WTC11 (cell line): ENCODE data around the gene GNAO1. TPM values are rescaled to one million over a fixed set of nuclear protein-coding genes. Genes with fewer than 3 reads are reported as not detected.

Experiments used
- ATAC-seq: fragments of 200-7000 bp; cut with Tn5 transposase; 2 replicates; pipeline ENCODE4 v1.10.0; 2021; ENCODE audit warnings: mild to moderate bottlenecking, moderate library complexity
- CTCF ChIA-PET: fragments of 300-600 bp; sonication (Branson Sonifier 250); formaldehyde crosslinking; loops from one replicate; lab custom pipeline; 2021; ENCODE audit warnings: antibody characterized with exemption; lab: Charles Lee
- POLR2A ChIA-PET: fragments of 350-600 bp; sonication (Branson Sonifier 250); formaldehyde crosslinking; loops from one replicate; lab custom pipeline; 2021; ENCODE audit warnings: antibody characterized with exemption; lab: Charles Lee
- DNase-seq: peaks from one replicate; pipeline ENCODE4 v3.0.0; 2021; ENCODE audit warnings: low spot score
- H3K27ac Mint-ChIP-seq: 2 replicates; pipeline ENCODE4 v1.8.0; 2021; ENCODE audit warnings: mixed read lengths
- H3K27me3 Mint-ChIP-seq: 2 replicates; pipeline ENCODE4 v1.8.0; 2021; ENCODE audit warnings: low read depth, mild to moderate bottlenecking, moderate library complexity, mixed read lengths
- H3K36me3 Mint-ChIP-seq: 2 replicates; pipeline ENCODE4 v1.8.0; 2021; ENCODE audit warnings: mixed read lengths
- H3K4me1 Mint-ChIP-seq: 2 replicates; pipeline ENCODE4 v1.8.0; 2022; ENCODE audit warnings: mixed read lengths
- H3K4me3 Mint-ChIP-seq: 2 replicates; pipeline ENCODE4 v1.8.0; 2021; ENCODE audit warnings: mild to moderate bottlenecking, moderate library complexity, mixed read lengths
- H3K9me3 Mint-ChIP-seq: 2 replicates; pipeline ENCODE4 v1.8.0; 2021; ENCODE audit warnings: mixed read lengths
- ATF1 ChIP-seq: sonication (generic); formaldehyde crosslinking; IDR thresholded peaks from 2 replicates; pipeline ENCODE4 v1.8.1; 2023; ENCODE audit warnings: mild to moderate bottlenecking, moderate library complexity, missing genetic modification reagents
- ESRRA ChIP-seq: sonication (generic); formaldehyde crosslinking; IDR thresholded peaks from 2 replicates; pipeline ENCODE4 v1.8.1; 2022; ENCODE audit warnings: mild to moderate bottlenecking, missing genetic modification reagents, borderline replicate concordance
- FOXJ3 ChIP-seq: sonication (generic); formaldehyde crosslinking; IDR thresholded peaks from 2 replicates; pipeline ENCODE4 v1.9.0; 2021; ENCODE audit warnings: missing genetic modification reagents, mild to moderate bottlenecking, borderline replicate concordance
- FOXP1 ChIP-seq: sonication (generic); formaldehyde crosslinking; IDR thresholded peaks from 2 replicates; pipeline ENCODE4 v1.8.0; 2022; ENCODE audit warnings: missing genetic modification reagents, mild to moderate bottlenecking, moderate library complexity, borderline replicate concordance
- GABPB1 ChIP-seq: sonication (generic); formaldehyde crosslinking; IDR thresholded peaks from 2 replicates; pipeline ENCODE4 v1.8.1; 2023; ENCODE audit warnings: mild to moderate bottlenecking, missing genetic modification reagents
- GRHL2 ChIP-seq: fragments of 250-450 bp; sonication (Bioruptor Pico); IDR thresholded peaks from 2 replicates; pipeline ENCODE4 v1.8.0; 2022; ENCODE audit warnings: mild to moderate bottlenecking, moderate library complexity; ENCODE audit not compliant: insufficient replicate concordance, severe bottlenecking
- IRF2 ChIP-seq: sonication (generic); formaldehyde crosslinking; IDR thresholded peaks from 2 replicates; pipeline ENCODE4 v1.8.0; 2022; ENCODE audit warnings: low read depth, missing genetic modification reagents, borderline replicate concordance
- KAT7 ChIP-seq: sonication (generic); formaldehyde crosslinking; IDR thresholded peaks from 2 replicates; pipeline ENCODE4 v1.8.1; 2023; ENCODE audit warnings: missing genetic modification reagents, mild to moderate bottlenecking, borderline replicate concordance
- MXD4 ChIP-seq: fragments of 250-450 bp; sonication (Bioruptor Pico); IDR thresholded peaks from 2 replicates; pipeline ENCODE4 v1.8.0; 2021; ENCODE audit warnings: mild to moderate bottlenecking, moderate library complexity, borderline replicate concordance
- NFYB ChIP-seq: sonication (generic); formaldehyde crosslinking; conservative IDR thresholded peaks from 2 replicates; pipeline ENCODE4 v1.8.0; 2022; ENCODE audit warnings: low read depth, missing genetic modification reagents
- NR3C1 ChIP-seq: sonication (generic); formaldehyde crosslinking; conservative IDR thresholded peaks from 2 replicates; pipeline ENCODE4 v1.8.1; 2023; ENCODE audit warnings: low read depth, mild to moderate bottlenecking, missing genetic modification reagents
- SP1 ChIP-seq: sonication (generic); formaldehyde crosslinking; conservative IDR thresholded peaks from 2 replicates; pipeline ENCODE4 v1.8.1; 2022; ENCODE audit warnings: missing genetic modification reagents
- TEAD4 ChIP-seq: sonication (generic); formaldehyde crosslinking; IDR thresholded peaks from 2 replicates; pipeline ENCODE4 v1.8.0; 2022; ENCODE audit warnings: mild to moderate bottlenecking, missing genetic modification reagents
- TP53 ChIP-seq: sonication (generic); formaldehyde crosslinking; IDR thresholded peaks from 2 replicates; pipeline ENCODE4 v1.8.1; 2023; ENCODE audit warnings: mild to moderate bottlenecking, missing genetic modification reagents
- total RNA-seq: library from RNA; stranded (reverse); gene quantifications from 3 replicates; pipeline ENCODE4 v1.2.3, GENCODE V29; 2021
- TF ChIP-seq, protein P1 (sequence below): sonication (generic); formaldehyde crosslinking; IDR thresholded peaks from 2 replicates; pipeline ENCODE4 v1.8.0; 2022; ENCODE audit warnings: missing genetic modification reagents
- TF ChIP-seq, protein P2 (sequence below): sonication (generic); formaldehyde crosslinking; IDR thresholded peaks from 2 replicates; pipeline ENCODE4 v1.8.1; 2022; ENCODE audit warnings: low read depth, missing genetic modification reagents, borderline replicate concordance
- TF ChIP-seq, protein P3 (sequence below): sonication (generic); formaldehyde crosslinking; IDR thresholded peaks from 2 replicates; pipeline ENCODE4 v1.8.1; 2023; ENCODE audit warnings: mild to moderate bottlenecking, missing genetic modification reagents
- TF ChIP-seq, protein P4 (sequence below): sonication (generic); formaldehyde crosslinking; IDR thresholded peaks from 2 replicates; pipeline ENCODE4 v1.8.0; 2022; ENCODE audit warnings: mild to moderate bottlenecking, missing genetic modification reagents
- TF ChIP-seq, protein P5 (sequence below): sonication (generic); formaldehyde crosslinking; IDR thresholded peaks from 2 replicates; pipeline ENCODE4 v1.8.1; 2023; ENCODE audit warnings: mild to moderate bottlenecking, missing genetic modification reagents

Gene GNAO1
- total RNA-seq, 1 experiment from 2014 or later: 30.6 TPM

DNA sequence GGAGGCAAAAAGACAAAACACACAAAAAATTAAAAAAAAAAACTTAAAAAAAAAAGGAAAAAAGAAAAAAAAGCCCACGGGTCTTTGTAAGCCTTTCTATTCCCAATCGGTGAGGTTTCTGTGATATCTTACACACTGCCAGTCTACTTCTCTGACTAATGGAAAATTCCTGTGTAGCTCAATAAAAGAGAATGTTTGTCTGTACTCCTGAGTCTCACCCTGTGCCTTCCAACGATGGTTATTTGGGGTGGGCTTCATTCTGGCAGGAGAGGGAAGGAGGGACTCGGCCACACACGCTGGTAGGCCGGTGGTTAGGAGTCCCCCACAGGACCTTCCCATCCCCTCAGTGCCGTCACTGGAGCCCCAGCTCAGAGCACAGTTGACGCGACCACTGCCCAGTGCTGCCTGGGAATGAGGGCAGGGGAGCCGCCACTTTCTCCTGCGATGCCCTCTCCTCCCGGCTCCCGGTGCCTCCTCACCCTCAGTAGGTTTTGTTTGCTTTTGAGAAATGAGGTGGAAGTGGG lies 166.0 kb downstream of the GNAO1 start (continued):
- TF ChIP-seq KAT7 (CRISPR knock-in tag) (no peak), MXD4 (CRISPR knock-in tag) (no peak), ESRRA (CRISPR knock-in tag) (no peak), SP1 (CRISPR knock-in tag) (no peak), NFYB (CRISPR knock-in tag) (no peak)
- TF ChIP-seq, protein P1, sequence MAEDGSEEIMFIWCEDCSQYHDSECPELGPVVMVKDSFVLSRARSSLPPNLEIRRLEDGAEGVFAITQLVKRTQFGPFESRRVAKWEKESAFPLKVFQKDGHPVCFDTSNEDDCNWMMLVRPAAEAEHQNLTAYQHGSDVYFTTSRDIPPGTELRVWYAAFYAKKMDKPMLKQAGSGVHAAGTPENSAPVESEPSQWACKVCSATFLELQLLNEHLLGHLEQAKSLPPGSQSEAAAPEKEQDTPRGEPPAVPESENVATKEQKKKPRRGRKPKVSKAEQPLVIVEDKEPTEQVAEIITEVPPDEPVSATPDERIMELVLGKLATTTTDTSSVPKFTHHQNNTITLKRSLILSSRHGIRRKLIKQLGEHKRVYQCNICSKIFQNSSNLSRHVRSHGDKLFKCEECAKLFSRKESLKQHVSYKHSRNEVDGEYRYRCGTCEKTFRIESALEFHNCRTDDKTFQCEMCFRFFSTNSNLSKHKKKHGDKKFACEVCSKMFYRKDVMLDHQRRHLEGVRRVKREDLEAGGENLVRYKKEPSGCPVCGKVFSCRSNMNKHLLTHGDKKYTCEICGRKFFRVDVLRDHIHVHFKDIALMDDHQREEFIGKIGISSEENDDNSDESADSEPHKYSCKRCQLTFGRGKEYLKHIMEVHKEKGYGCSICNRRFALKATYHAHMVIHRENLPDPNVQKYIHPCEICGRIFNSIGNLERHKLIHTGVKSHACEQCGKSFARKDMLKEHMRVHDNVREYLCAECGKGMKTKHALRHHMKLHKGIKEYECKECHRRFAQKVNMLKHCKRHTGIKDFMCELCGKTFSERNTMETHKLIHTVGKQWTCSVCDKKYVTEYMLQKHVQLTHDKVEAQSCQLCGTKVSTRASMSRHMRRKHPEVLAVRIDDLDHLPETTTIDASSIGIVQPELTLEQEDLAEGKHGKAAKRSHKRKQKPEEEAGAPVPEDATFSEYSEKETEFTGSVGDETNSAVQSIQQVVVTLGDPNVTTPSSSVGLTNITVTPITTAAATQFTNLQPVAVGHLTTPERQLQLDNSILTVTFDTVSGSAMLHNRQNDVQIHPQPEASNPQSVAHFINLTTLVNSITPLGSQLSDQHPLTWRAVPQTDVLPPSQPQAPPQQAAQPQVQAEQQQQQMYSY (CRISPR knock-in tag): no peak
- TF ChIP-seq, protein P2, sequence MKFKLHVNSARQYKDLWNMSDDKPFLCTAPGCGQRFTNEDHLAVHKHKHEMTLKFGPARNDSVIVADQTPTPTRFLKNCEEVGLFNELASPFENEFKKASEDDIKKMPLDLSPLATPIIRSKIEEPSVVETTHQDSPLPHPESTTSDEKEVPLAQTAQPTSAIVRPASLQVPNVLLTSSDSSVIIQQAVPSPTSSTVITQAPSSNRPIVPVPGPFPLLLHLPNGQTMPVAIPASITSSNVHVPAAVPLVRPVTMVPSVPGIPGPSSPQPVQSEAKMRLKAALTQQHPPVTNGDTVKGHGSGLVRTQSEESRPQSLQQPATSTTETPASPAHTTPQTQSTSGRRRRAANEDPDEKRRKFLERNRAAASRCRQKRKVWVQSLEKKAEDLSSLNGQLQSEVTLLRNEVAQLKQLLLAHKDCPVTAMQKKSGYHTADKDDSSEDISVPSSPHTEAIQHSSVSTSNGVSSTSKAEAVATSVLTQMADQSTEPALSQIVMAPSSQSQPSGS (CRISPR knock-in tag): no peak

DNA sequence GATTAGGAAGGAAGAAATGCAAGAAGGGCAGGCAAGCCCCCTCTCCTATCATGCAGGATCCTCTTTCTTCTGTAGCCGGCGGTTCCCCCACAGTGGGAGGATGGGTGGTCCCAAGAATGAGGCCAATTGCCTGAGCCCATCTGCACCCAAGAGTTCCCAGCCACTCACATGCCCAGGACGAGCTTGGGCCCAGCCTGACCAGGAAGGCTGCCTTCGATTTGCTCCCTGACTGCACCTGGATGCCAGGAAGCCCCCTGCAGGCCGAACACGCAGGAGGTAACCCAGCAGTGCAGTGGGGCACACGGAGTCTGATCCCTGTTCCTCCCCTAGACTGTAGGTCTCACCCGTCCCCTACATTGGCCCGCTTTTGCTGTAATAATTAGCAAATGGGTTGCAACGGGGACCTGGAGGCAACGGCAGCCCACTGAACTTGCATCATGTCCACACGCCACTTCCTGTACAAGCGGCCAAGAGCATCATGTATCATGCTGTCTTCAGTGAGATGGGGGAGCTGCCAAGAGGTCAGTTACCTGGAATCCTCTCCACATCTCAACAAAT lies 166.6 kb downstream of the GNAO1 start:
- peak; percentile 49 for ATAC-seq
- 0 out of 2 replicates have a peak overlapping the region, but pooled peaks have one; percentile 33 for H3K27ac Mint-ChIP-seq
- POLR2A ChIA-PET: interaction anchor here (0.9 kb wide), 1 partner anchor 93 kb away, joined by 3 read pairs; the partner anchor contains the start of genes NUDT21 and OGFOD1
- H3K4me3 Mint-ChIP-seq: peak overlapping the region; percentile 4; the same call in 1 of the 2 replicates
- no peaks in the 10 kb centered on the region for H3K9me3 Mint-ChIP-seq
- peaks cover 35% of the 10 kb centered on the region for H3K4me1 Mint-ChIP-seq
- no peaks in the 10 kb centered on the region for H3K27me3 Mint-ChIP-seq
- TF ChIP-seq FOXP1 (CRISPR knock-in tag): peak; percentile 36; the same call in 1 of the 2 replicates
- TF ChIP-seq NR3C1 (CRISPR knock-in tag): no peak
- TF ChIP-seq, protein P3, sequence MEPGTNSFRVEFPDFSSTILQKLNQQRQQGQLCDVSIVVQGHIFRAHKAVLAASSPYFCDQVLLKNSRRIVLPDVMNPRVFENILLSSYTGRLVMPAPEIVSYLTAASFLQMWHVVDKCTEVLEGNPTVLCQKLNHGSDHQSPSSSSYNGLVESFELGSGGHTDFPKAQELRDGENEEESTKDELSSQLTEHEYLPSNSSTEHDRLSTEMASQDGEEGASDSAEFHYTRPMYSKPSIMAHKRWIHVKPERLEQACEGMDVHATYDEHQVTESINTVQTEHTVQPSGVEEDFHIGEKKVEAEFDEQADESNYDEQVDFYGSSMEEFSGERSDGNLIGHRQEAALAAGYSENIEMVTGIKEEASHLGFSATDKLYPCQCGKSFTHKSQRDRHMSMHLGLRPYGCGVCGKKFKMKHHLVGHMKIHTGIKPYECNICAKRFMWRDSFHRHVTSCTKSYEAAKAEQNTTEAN (CRISPR knock-in tag): 0 out of 2 replicates have a peak, but pooled peaks have one; percentile 40
- no peak for TF ChIP-seq GRHL2 (CRISPR knock-in tag)
- TF ChIP-seq IRF2 (CRISPR knock-in tag): no peak
- no peak for TF ChIP-seq ESRRA (CRISPR knock-in tag)
- TF ChIP-seq, protein P4, sequence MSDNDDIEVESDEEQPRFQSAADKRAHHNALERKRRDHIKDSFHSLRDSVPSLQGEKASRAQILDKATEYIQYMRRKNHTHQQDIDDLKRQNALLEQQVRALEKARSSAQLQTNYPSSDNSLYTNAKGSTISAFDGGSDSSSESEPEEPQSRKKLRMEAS (CRISPR knock-in tag): peak; percentile 11; the same call in 1 of the 2 replicates
- no peak for TF ChIP-seq TP53
- peak; percentile 67 for TF ChIP-seq GABPB1 (CRISPR knock-in tag)
- TF ChIP-seq, protein P1 (CRISPR knock-in tag): no peak
- TF ChIP-seq, protein P5, sequence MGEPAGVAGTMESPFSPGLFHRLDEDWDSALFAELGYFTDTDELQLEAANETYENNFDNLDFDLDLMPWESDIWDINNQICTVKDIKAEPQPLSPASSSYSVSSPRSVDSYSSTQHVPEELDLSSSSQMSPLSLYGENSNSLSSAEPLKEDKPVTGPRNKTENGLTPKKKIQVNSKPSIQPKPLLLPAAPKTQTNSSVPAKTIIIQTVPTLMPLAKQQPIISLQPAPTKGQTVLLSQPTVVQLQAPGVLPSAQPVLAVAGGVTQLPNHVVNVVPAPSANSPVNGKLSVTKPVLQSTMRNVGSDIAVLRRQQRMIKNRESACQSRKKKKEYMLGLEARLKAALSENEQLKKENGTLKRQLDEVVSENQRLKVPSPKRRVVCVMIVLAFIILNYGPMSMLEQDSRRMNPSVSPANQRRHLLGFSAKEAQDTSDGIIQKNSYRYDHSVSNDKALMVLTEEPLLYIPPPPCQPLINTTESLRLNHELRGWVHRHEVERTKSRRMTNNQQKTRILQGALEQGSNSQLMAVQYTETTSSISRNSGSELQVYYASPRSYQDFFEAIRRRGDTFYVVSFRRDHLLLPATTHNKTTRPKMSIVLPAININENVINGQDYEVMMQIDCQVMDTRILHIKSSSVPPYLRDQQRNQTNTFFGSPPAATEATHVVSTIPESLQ (CRISPR knock-in tag): no peak
- TF ChIP-seq TEAD4 (CRISPR knock-in tag): no peak
- no peak for TF ChIP-seq ATF1 (CRISPR knock-in tag)
- no peak for TF ChIP-seq FOXJ3
- TF ChIP-seq, all 79 proteins: peak for 4
- peaks cover 4% of the 10 kb centered on the region; the same call in 1 of the 2 replicates for H3K36me3 Mint-ChIP-seq
- CTCF ChIA-PET: interaction anchor here (1.3 to 4.7 kb wide), 8 partner anchors 11 to 190 kb away, joined by 3 to 65 read pairs (median 16); no protein-coding TSS in a partner anchor
- DNase-seq: peak; percentile 55
